Activated gamma-delta T cell (primary cell): Measurements from ENCODE around the gene AP1B1.

Experiments
- DNase-seq: peaks from one replicate; lab custom pipeline; 2025; lab: John Stamatoyannopoulos, UW

Gene AP1B1

GRCh38 chr22:29331658-29332300, 56.6 kb downstream of the AP1B1 start:
- no peak for DNase-seq

- DNase-seq = no peak
These were observed 57.2 kb downstream of the AP1B1 start for GRCh38 chr22:29331213-29331612.

GRCh38 chr22:29330753-29331152, 57.6 kb downstream of the AP1B1 start:
- no peak for DNase-seq

- no peak for DNase-seq
These were observed 58.1 kb downstream of the AP1B1 start for GRCh38 chr22:29330291-29330690.

GRCh38 chr22:29329581-29329980, 58.8 kb downstream of the AP1B1 start:
- no peak for DNase-seq

GRCh38 chr22:29328566-29329500, 59.5 kb downstream of the AP1B1 start:
- no peak for DNase-seq

GRCh38 chr22:29328055-29328454, 60.3 kb downstream of the AP1B1 start:
- DNase-seq = no peak

DNA sequence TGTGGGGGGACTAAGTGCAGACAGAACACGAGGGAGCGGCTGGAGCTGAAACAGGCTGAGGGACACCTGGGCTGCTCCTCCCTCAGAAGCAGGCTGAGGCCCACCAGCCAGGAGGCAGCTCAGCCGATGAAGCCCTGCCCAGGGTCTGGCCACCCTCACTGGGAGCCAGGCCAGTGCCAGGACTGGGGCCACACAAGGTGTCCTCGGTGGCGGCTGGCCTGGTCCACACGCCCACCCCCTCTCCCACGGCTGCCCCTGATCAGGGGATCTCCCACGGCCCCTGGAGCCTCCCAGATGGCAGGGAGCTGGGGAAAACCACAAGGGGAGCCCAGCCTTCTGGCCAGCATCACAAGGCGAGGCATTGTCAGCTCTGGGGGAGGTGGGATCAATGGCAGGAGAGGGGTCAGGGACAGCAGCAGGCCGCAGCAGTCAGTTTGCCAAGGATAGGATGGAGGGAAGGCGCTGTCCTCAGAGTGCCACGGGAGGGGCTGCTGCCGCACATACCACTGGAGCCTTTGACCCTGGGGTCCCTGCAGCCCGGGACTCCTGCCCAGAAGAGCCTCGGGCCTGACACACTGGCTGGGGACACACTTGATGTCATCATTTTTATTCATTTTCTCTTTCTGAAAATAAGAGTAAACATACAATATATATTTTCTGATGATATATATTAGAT, 61.1 kb downstream of the AP1B1 start:
- DNase-seq = no peak

DNA sequence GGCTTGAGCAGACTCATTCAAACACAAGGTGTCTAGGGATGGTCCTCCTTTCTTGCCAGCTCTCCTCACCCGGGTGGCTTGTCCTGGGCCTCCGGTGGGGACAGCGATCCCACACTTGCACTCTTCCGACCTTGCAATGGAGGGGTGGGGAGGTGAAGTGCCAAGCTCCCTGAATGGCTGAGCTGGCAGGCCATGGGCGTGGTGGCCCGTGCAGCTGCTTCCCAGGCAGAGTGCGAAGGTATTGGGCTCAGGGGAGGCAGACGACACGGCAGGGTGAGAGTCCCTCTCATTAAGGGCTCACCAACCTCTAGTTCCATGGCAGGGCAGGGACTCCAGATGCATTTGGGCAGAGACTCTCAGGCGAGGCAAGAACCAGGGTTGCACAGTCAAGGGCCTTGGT, 61.9 kb downstream of the AP1B1 start:
- no peak for DNase-seq

- no peak for DNase-seq
These were observed 62.5 kb downstream of the AP1B1 start for GRCh38 chr22:29325785-29326315.

GRCh38 chr22:29325356-29325755, 63.0 kb downstream of the AP1B1 start:
- DNase-seq = no peak

- no peak for DNase-seq
These were observed 64.7 kb downstream of the AP1B1 start for GRCh38 chr22:29323641-29324040.

DNA sequence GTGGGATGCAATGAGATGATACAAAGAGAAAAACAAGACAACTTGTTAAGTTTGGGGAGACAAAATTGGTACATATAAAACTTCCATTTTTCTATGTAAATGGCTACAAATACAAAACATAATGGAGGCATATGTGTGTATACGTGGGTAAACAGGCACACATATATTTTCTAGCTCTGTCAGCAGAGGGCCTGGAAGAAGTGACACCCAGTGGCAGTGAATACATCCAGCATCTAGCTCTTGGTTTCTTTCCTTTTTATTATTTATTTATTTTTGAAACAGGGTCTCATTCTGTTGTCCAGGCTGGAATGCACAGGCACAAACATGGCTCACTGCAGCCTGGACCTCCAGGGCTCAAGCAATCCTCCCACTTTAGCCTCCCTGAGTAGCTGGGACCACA, 67.8 kb downstream of the AP1B1 start:
- DNase-seq = no peak

GRCh38 chr22:29319072-29319471, 69.3 kb downstream of the AP1B1 start:
- no peak for DNase-seq

DNA sequence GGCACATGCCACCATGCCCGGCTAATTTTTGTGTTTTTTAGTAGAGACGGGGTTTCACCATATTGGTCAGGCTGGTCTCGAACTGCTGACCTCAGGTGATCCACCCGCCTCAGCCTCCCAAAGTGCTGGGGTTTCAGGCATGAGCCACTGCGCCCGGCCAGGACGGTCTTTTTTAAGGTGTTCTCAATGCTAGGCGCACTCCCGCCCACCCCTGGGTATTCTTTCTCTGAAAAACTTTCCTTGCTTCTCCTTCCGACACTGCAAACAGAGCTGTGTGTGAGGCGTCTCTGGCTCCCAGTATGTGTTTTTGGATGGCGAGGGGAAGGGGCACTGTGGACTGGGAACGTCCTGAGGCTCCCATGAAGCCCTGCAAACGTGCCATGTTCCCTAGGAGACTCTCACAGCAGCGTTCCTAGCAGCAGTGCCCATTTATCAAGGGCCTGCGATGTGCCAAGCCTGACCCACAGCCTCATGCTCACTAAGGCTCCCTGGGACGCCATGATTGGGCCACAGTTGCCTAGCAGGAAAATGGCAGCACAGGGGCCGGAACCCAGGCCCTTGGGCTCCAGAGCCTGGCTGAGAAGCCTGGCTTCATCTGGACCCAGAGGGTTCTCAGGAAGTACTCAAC, 70.4 kb downstream of the AP1B1 start:
- DNase-seq = no peak

DNA sequence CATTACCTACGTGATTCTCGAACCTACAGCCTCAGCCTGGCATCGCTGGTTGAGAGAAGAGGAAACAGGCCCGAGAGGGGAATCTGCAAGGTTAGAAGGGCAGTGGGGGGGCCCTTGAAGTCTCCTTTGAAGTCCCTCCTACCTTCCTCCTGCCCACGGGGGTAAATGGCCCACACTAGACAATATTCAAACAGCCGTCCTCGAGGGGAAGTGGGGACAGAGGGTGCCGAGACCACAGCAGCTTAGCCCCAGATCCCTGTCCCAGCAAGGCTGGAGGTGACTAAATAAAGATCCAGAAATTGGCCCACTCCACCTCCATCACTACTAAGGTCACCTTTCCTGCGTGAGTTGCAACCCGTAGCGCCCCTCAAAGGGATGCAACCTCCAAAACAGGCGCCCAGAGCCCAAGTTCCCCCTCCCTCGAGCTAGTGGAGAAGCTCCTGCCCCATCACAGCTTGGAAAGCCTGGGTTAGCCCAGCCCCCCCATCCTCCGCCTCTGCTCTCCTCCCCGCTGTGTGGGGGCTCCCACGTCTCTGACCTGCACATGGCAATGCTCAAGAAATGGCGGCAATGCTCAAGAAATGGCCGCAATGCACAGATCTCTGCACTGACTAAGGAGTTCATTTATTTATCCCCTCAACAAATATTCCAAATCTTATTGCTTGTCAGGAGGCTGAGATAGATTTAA, 72.1 kb downstream of the AP1B1 start:
- DNase-seq = no peak

- DNase-seq = no peak
These were observed 72.9 kb downstream of the AP1B1 start, which contains the start of gene RASL10A for GRCh38 chr22:29315286-29316140. Gene RASL10A, minus strand, starts transcription at chr22:29315697. Its CDS starts 451 bp downstream, at chr22:29315246.

DNA sequence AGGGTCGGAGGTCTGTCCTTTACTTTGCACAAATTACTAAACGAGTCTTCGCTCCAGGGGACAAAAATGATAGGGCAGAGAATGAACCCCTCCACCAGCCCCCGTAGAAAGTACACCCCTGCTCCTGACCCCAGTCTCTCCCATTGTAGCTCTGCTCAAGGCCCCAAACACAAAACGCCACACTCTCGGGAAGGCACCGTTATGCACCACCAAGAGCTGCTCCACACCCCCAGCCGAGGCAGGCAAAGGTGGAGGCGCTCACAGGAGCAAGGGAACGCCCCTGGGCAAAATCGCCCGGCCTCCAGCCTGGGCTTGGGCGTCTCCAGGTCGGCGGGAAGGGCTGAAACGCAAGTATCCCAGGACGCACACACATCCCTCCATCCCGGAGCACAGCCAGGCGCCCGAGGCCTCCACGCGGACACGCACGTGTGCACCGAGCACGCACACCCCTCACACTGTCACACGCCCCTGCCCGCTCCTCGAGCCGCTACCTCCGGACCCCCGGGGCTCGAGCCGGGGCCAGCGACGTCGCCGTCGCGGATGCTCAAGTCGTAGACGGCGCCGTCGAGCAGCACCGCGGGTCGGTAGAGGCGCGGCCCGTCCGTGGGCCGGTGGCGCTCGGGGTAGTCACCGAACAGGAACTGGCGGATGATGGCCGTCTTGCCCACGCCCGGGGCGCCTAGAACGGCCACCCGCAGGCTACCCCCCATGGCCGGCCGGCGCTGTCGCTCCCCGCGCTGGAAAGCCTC, 73.7 kb downstream of the AP1B1 start:
- DNase-seq = no peak
